NCI-H69 (cell line): ENCODE data around the gene ALDH1A2.
"Not testable (repeated sequence)": the region's sequence is repeated elsewhere in the genome, so short reads cannot be mapped to it uniquely, and the experiment has no call there.

ENCODE experiments used
- DNase-seq: peaks from one replicate; lab custom pipeline; 2025; lab: John Stamatoyannopoulos, UW

ALDH1A2 gene

GRCh38 chr15:58066042-58066867 lies 744 bp upstream of the ALDH1A2 start:
- peak; percentile 53 for DNase-seq

DNA sequence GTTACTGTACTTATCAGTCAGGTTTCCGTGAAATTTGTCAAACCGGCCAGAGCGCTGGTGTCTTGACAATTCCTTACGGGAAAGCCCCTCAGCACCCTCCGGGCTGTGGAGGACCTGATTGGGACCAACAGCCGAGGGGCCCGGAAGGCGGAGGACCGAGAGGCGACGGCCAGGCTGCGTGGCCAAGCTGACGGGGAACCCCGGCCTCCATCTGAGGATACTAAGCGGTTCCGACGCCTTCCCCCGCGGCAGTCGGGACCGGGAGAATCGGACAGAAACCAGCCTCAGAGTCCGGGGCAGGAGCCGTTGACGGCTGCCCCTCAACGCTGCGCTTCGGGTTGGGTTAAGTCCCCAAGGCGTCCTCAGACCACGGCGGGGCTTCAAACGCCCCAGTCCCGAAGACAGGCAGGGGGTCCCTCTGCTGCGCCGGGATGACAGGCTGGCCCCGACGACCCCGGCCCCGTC lies 499 bp downstream of the ALDH1A2 start:
- DNase-seq: no peak

DNA sequence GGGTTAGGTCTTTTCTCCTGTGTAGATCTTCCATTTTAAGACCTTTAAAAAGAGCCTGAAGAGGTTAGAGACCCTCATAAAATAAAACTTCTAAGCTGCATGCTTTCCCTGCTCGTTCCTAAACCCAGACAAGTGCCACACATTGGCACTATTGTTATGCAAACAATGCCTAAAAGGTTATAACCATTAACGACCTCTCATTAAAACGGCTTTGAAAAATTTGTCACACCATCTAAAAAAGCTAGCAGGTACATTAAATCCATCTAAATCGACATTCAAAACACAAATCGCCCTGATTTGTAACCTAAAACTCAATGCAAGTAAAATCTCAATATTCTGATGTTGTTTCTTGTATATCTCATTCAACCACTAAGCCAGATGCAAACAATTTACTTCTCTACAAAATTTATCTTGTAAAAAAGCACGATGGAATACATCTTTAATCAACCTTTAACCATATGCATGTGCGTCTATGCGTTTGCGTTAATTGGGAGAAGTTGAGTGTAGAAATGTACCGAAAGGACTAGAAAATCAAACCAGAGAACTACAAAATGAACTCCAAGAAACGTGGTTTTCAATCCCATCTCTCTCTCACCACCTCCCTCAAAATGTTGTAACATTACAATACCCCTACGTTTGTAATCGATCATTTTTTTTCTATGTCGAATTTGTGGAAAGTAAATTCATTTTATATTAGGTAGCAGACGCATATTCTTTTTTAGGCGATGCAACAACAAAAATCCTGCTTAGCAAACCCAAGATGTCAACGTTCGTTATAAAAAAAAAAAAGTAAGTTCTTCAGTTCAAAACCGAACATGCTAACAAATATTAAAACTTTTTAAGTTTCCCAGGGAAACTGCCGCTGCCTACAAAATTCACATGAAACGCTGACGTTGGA lies 1.2 kb downstream of the ALDH1A2 start:
- no peak for DNase-seq

GRCh38 chr15:58063614-58064013 lies 1.9 kb downstream of the ALDH1A2 start:
- no peak for DNase-seq

DNA sequence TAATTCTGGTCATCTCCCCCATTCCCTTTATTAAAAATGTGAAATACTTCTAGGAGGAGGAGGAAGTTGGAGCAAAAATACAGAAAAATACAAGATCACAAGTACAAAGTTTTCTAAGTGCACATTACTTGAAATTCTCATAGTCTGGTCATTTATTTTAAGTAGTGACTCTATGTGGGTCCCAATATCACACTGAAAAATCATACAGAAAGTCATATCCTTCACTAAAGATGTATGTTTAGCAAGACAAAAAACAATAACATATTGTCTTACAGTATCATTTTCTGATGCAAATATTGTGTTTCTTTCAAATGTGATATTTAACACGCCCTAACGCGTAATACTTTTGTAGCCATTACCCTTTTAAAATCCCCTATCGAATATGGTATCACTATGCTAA lies 2.5 kb downstream of the ALDH1A2 start:
- no peak for DNase-seq

DNA sequence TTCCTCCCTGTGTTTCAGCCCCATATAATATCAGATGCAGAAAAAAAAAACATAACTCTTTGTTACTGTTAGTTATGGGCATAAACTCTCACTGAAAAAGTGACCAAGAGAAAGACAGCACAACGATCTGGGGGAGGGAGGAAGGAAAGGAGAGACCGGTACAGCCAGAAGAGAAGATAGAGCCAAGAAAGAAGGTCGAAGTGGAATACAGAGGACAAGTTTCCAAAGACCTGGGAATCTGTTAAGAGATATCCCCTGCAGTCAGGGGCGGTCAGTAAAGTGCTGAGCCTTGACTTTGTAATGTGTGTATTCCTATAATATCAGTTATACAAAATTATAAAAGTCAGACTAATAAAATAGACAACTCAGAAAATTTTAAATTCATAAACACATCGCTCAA lies 3.3 kb downstream of the ALDH1A2 start:
- no peak for DNase-seq

- no peak for DNase-seq
Measured at GRCh38 chr15:58060575-58060974, 4.9 kb downstream of the ALDH1A2 start.

DNA sequence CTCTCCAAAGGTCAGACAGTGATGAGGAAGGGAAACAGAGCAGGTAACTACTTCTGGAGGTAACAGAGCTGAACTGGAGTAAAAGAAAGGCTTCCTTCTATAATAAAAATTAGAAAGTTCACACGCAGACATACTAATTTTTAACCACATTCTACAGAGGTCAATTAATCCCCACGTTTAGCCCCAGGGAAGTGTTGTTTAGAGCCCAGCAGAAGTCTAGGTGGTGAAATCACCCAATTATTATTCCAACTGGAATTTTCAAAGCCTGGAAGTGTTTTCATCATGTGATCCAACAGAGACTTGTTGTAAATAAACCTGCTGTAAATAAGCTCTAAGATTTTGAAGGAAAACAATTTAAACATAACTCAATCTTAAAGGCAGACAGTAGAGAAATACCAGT lies 6.8 kb downstream of the ALDH1A2 start:
- no peak for DNase-seq

DNA sequence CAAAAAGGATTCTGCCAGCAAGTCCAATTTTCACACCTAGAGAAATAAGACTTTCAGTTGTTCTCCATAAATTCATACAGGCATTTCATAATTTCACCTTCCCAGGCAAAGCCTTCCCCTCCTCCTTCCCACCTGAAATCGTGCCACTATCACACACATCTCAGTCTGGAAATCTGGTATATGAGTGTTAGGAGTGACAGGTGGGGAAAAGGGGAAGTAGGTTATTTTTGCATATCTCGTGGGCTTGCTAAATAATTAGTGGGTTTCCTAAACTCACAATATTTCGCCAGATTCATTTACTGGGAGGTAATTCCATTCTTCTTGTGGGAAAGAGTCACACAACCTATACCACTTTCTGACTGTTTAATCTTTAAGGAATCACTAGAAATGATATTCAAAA lies 7.4 kb downstream of the ALDH1A2 start:
- DNase-seq: no peak

DNA sequence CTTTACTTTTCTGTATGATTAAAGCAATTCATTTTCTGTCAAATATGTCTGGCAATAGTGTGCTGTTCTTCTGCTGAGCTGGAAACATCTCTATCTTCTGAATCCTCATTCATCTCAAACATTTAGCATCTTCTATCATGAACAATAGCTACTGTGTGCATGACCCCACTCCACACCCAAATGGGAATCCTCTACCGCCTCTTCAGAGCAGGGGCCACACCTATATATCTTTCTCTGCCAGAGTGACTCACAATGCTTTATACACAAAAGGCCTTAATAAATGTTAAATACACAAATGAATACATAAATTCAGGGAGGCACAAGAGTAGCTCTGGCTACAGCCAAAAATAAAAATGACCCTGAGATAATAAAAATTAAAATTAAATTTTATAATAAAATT lies 8.0 kb downstream of the ALDH1A2 start:
- peak; percentile 5 for DNase-seq

DNA sequence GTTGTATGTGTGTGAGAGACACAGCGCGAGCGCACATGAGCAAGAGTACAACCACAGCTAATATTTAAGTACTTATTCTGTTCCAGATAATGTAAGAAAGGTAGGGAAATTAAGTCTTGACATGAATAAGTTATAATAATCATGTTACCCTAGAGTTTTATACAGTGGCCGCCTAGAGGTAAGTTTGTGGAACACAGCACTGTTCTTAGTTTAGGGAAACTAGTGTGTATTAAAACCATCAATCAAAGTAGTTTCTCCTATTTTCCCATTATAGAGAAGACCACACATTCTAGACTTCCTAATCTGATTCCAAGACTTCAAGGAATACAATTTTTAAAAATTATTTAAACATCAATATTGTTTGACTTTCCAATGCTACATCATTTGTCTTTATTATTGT lies 9.5 kb downstream of the ALDH1A2 start:
- DNase-seq: no peak

GRCh38 chr15:58053315-58054153 lies 12.0 kb downstream of the ALDH1A2 start:
- DNase-seq: peak; percentile 52

DNA sequence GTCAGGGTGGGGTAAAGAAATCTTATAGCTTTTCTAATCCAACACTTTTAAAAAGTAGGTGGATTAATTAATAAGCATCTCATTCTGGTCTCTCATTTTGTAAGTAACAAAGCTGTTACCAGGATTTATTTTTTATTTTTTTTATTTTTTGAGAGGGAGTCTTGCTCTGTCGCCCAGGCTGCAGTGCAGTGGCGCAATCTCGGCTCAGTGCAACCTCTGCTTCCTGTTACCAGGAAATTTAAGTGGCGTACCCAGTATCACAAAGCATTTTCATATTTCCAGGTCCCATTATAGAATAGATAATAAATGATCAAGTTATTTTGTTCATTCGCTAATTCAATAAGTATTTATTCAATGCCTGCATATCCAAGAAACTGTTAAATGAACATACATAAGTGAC lies 13.2 kb downstream of the ALDH1A2 start:
- DNase-seq: no peak

DNA sequence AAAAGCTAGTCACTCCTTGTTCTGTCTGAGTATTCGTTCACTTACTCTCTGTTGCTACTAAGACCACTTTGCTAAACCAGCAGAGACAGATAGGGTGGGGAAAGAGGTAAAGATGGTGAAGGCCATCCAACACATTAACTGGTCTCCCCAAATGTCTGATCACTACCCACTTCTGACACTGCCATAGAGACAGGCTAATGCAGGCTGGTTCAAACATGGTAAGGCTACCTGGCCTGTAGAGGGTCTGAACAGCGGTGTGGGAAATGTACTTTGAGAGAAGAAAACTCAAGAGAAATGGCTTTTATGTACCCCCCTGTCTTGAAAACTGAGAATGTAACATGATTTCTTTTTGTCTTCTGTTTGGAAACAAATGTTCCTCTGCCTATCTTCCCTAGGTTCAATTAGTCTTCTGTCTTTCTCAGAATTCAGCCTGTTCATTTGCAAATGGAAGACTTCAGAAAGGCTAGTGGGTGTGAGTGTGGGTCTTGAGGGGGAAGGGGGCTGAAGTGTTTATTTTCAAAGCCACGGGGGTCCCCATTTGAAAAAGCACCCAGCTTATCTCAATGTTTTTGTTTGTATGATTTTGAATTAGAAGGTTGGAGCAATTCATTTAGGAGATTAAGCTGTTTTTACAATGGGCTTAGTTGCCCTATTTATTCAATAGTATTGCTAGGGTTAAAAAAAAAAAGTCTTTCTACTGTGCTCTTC lies 15.8 kb downstream of the ALDH1A2 start:
- no peak for DNase-seq

- no peak for DNase-seq
Measured at GRCh38 chr15:58048261-58048660, 17.2 kb downstream of the ALDH1A2 start.

DNA sequence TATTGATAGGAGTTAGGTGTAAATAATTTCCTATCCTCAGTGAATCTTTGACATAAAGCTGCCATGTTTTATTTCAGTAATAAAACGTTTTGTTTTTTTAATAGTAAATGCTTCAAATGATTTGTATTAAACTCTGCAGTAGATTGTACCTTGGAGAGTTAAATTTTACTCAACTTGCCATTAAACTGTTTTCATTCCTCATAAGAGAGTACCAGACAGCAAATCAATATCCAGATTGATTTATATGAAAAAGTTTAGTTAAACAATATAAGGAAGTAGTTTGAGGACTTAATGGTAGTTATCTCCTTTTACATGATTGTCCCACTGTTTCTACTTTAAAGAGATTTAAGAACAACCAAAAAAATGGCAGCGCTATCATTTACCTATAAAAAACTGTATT lies 18.4 kb downstream of the ALDH1A2 start:
- DNase-seq: no peak

DNA sequence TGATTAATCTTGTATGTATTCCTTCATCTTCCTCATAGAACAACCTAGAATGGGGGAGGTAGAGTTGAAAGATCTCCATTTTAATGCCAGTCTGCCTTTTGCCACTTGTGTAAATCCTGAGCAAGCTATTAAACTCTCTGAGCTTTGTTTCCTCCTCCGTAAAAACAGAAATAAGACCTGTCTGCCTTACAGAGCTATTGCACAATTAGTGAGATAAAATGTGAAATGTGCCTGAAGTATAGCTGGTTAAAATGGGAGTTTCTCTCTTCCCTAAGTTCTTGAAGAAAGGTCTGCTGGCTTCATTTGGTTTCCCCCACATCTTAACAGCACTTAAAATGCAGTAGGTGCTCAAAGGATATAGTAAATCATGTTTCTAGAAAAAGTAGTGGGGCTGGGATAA lies 19.0 kb downstream of the ALDH1A2 start:
- no peak for DNase-seq

- not testable (repeated sequence) for DNase-seq
Measured at GRCh38 chr15:58045376-58045775, 20.1 kb downstream of the ALDH1A2 start.

DNA sequence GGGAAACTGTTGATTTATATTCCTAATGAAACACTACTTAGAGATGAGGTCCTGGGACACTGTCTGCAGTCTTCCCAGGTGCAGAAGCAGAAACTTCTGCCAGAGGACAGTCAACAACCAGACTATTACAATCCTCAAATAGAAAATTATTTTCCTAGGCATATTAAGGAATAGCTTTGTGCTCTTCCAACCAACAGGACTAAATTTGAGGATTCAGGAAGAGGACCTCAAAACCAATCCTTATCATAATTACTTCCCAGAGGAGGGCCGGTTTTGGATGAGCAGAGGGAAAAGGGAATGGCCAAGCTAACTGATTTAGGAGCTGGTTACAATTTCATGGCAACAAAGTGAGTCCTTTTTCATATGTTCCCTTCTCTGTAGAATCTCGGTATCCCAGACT lies 21.0 kb downstream of the ALDH1A2 start:
- DNase-seq: no peak

- peak; percentile 48 for DNase-seq
Measured at GRCh38 chr15:58043192-58043903, 22.2 kb downstream of the ALDH1A2 start.

DNA sequence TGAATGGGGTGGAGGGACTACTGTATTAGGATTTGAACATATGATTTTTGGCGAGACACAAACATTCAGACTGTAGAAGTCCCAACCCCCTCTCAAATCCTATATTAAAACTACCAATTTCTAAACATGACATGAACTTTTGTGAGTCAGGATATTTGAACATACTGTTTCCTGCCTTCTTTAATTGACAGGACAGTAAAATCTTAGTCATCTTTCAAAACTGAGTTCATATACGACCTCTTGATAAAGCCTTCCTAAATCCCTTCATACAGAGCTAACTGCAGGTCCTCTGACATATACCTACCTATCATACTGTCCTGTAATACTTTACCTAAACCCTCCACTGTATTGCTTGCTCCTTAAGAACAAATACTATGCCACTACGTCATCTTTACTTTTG lies 23.5 kb downstream of the ALDH1A2 start:
- no peak for DNase-seq
